Endothelial cell of umbilical vein (primary cell): Measurements from ENCODE around the gene ARSK. TPM values are rescaled to one million over a fixed set of nuclear protein-coding genes. Genes with fewer than 3 reads are reported as not detected.

ENCODE experiments used
- BruUV-seq: library from RNA; stranded (reverse); fragments of 400-500 nt; replicated peaks from 2 replicates; lab custom pipeline; 2021; lab: Mats Ljungman, UMichigan
- CTCF ChIA-PET: fragments of 300-600, 350-600 bp; sonication (Branson Sonifier 250); formaldehyde crosslinking; loops from one replicate; lab custom pipeline; 2021; ENCODE audit warnings: antibody characterized with exemption, inconsistent platforms; lab: Charles Lee
- POLR2A ChIA-PET: fragments of 300-600, 350-600 bp; sonication (Branson Sonifier 250); formaldehyde crosslinking; loops from one replicate; lab custom pipeline; 2021; ENCODE audit warnings: antibody characterized with exemption, inconsistent platforms; lab: Charles Lee
- DNase-seq: peaks from one replicate; pipeline ENCODE4 v3.0.0-alpha.2; 2011; ENCODE audit warnings: low read depth, low spot score
- FAIRE-seq: peaks from 2 replicates; lab custom pipeline; 2011; peaks lifted over from hg19 to GRCh38; lab: Jason Lieb, UNC
- H2AFZ ChIP-seq: 2 replicates; pipeline ENCODE4 v1.6.0; 2012; ENCODE audit warnings: low read depth, low read length, control low read depth, inconsistent platforms
- H3K27ac ChIP-seq: 2 replicates; pipeline ENCODE4 v1.5.1; 2011; ENCODE audit warnings: low read depth, mild to moderate bottlenecking, control low read depth, low read length, moderate library complexity; ENCODE audit not compliant: insufficient read depth
- H3K27me3 ChIP-seq, 2 experiments: 2 replicates each; pipeline versions ENCODE4 v1.6.0 to v1.6.1; 2011; ENCODE audit warnings: low read length in 2 of 2, mixed read lengths in 1 of 2; ENCODE audit not compliant: control insufficient read depth in 2 of 2, insufficient read depth in 2 of 2
- H3K36me3 ChIP-seq, 2 experiments: 2 replicates in 1 of 2; 3 replicates in 1 of 2; pipeline ENCODE4 v1.5.1; 2011; ENCODE audit warnings: low read length in 2 of 2, mild to moderate bottlenecking in 1 of 2, moderate library complexity in 1 of 2; ENCODE audit not compliant: control insufficient read depth in 2 of 2, insufficient read depth in 2 of 2; ENCODE audit errors: extremely low read depth in 1 of 2
- H3K4me1 ChIP-seq: 3 replicates; pipeline ENCODE4 v1.5.1; 2011; ENCODE audit warnings: mild to moderate bottlenecking, low read length; ENCODE audit not compliant: control insufficient read depth, insufficient read depth; ENCODE audit errors: extremely low read depth
- H3K4me2 ChIP-seq: 2 replicates; pipeline ENCODE4 v1.6.1; 2011; ENCODE audit warnings: low read length, control low read depth, mixed read lengths; ENCODE audit not compliant: insufficient read depth
- H3K4me3 ChIP-seq, 3 experiments: fragments of 200-600 bp in 1 of 3; sonication (generic), shearing (Covaris generic) in 1 of 3; replicated peaks in 1 of 3; 2 replicates each; pipeline ENCODE4 v1.5.1; 2011 to 2016; ENCODE audit warnings: control low read depth in 3 of 3, low read length in 3 of 3, mild to moderate bottlenecking in 2 of 3, inconsistent platforms in 1 of 3, low read depth in 1 of 3, moderate library complexity in 1 of 3; ENCODE audit not compliant: insufficient read depth in 1 of 3
- H3K79me2 ChIP-seq: 2 replicates; pipeline ENCODE4 v1.6.0; 2012; ENCODE audit warnings: low read length, inconsistent platforms; ENCODE audit not compliant: control insufficient read depth, insufficient read depth
- H3K9ac ChIP-seq: replicated peaks from 2 replicates; pipeline ENCODE3; 2011; ENCODE audit warnings: low read length, control low read depth; ENCODE audit not compliant: insufficient read depth; ENCODE audit errors: extremely low read depth
- H3K9me1 ChIP-seq: replicated peaks from 3 replicates; pipeline ENCODE4 v1.6.0; 2011; ENCODE audit warnings: mild to moderate bottlenecking, low read length; ENCODE audit not compliant: control insufficient read depth, insufficient read depth; ENCODE audit errors: extremely low read depth
- H3K9me3 ChIP-seq: replicated peaks from 2 replicates; pipeline ENCODE4 v1.5.1; 2012; ENCODE audit warnings: low read length, inconsistent platforms; ENCODE audit not compliant: control insufficient read depth, insufficient read depth
- H4K20me1 ChIP-seq: replicated peaks from 2 replicates; pipeline ENCODE3; 2011; ENCODE audit warnings: mild to moderate bottlenecking, low read length; ENCODE audit not compliant: control insufficient read depth, insufficient read depth; ENCODE audit errors: extremely low read depth
- CTCF ChIP-seq, 2 donors: IDR thresholded peaks; 1 replicate in 1 of 2; 2 replicates in 1 of 2; pipeline ENCODE4 v1.5.1; 2011; ENCODE audit warnings: low read length in 2 of 2, mild to moderate bottlenecking in 2 of 2, moderate library complexity in 2 of 2, control low read depth in 1 of 2, inconsistent platforms in 1 of 2, low read depth in 1 of 2; ENCODE audit not compliant: insufficient read depth in 1 of 2; ENCODE audit errors: extremely low read depth in 1 of 2
- EZH2 ChIP-seq: IDR thresholded peaks from 2 replicates; pipeline ENCODE4 v1.6.1; 2012; ENCODE audit warnings: borderline replicate concordance, low read depth, mild to moderate bottlenecking, moderate library complexity, low read length, inconsistent platforms; ENCODE audit not compliant: severe bottlenecking
- FOS ChIP-seq: IDR thresholded peaks from 2 replicates; pipeline ENCODE4 v1.6.1; 2011; ENCODE audit warnings: mild to moderate bottlenecking, low read length, moderate library complexity, borderline replicate concordance; ENCODE audit not compliant: insufficient read depth
- GATA2 ChIP-seq: IDR thresholded peaks from 2 replicates; pipeline ENCODE4 v1.7.0; 2011; ENCODE audit warnings: low read depth, mild to moderate bottlenecking, moderate library complexity, mixed read lengths, low read length; ENCODE audit not compliant: insufficient read length, insufficient read depth
- JUN ChIP-seq: IDR thresholded peaks from 2 replicates; pipeline ENCODE4 v1.6.1; 2011; ENCODE audit warnings: borderline replicate concordance, low read depth; ENCODE audit not compliant: insufficient read length, insufficient read depth
- MAX ChIP-seq: IDR thresholded peaks from 2 replicates; pipeline ENCODE4 v1.6.1; 2011; ENCODE audit not compliant: insufficient read depth, insufficient read length
- MYC ChIP-seq: IDR thresholded peaks from one replicate; pipeline ENCODE4 v1.6.1; 2011; ENCODE audit warnings: mild to moderate bottlenecking, low read depth, low read length
- POLR2A ChIP-seq: IDR thresholded peaks from 2 replicates; pipeline ENCODE4 v1.6.1; 2012; ENCODE audit warnings: low read depth, mild to moderate bottlenecking, control low read depth, low read length
- POLR2AphosphoS5 ChIP-seq: IDR thresholded peaks from 2 replicates; pipeline ENCODE4 v1.6.1; 2012; ENCODE audit warnings: low read depth, mild to moderate bottlenecking, control low read depth, low read length, moderate library complexity; ENCODE audit not compliant: insufficient read depth
- dilution Hi-C: fragments of 300-500 bp; cut with MboI; formaldehyde crosslinking; loops from one replicate; pipeline ENCODE4 v1.15.0; 2019; ENCODE audit warnings: low sequenced_read_pairs; ENCODE audit not compliant: extremely low pct_ligation_motif_present
- intact Hi-C: fragments of 100-400 bp; cut with micrococcal nuclease; formaldehyde crosslinking; loops from one replicate; pipeline ENCODE4 v1.10.0; 2022
- polyA plus RNA-seq, 4 experiments: library from polyadenylated mRNA; depleted of rRNA in 3 of 4; stranded (reverse) in 3 of 4; unstranded in 1 of 4; fragments of >200 nt; gene quantifications; 2 replicates each; pipeline versions ENCODE4 v1.2.1 to v1.2.3, GENCODE V29; 2011 to 2012; ENCODE audit warnings: missing spikeins in 1 of 4
- total RNA-seq: library from RNA; stranded (reverse); gene quantifications from 2 replicates; pipeline ENCODE4 v1.2.3, GENCODE V29; 2021

Gene ARSK
- total and polyA plus RNA-seq, 2 donors (not counting 3 experiments of a cell fraction or from before 2014, with no cell fraction given): 3.7 to 4.9 TPM

- BruUV-seq: no TSS peak
- dilution Hi-C loops: no loop called here
- Histone ChIP-seq H4K20me1 (no peaks in the 10 kb centered on the region), H3K4me2 (no peak overlapping the region), H3K4me1 (no peaks in the 10 kb centered on the region), H3K79me2 (no peaks in the 10 kb centered on the region), H3K36me3 (peaks cover 9 to 37% of the 10 kb centered on the region in 2 experiments), H3K27me3 (no peaks in the 10 kb centered on the region), H3K9me3 (no peaks in the 10 kb centered on the region), H3K27ac (no peak overlapping the region), H3K9ac (no peak overlapping the region), H2AFZ (no peak overlapping the region), H3K4me3 (no peak overlapping the region), H3K9me1 (no peaks in the 10 kb centered on the region)
- intact Hi-C loops: no loop called here
- ChIA-PET CTCF (no interaction called here), POLR2A (no interaction called here)
- TF ChIP-seq MYC: no peak
- no peak for TF ChIP-seq POLR2A
- TF ChIP-seq EZH2: no peak
- TF ChIP-seq JUN: no peak
- TF ChIP-seq FOS: no peak
- no peak for TF ChIP-seq POLR2AphosphoS5
- no peak for TF ChIP-seq GATA2
- TF ChIP-seq MAX: no peak
- TF ChIP-seq CTCF (IDR thresholded peaks at IDR 0.05; ENCODE audit: extremely low read depth in 1 of 2, insufficient read depth in 1 of 2, low read depth in 1 of 2, low read length in 2 of 2): no peak
- no peak for DNase-seq
- no peak for FAIRE-seq
Observed at GRCh38 chr5:95519681-95520080, 35.2 kb upstream of the ARSK start.
